IPS DF 4.7 (cell line): ENCODE results near the gene MAST4.

Source experiments
- DNase-seq: peaks from one replicate; pipeline ENCODE4 v3.0.0-alpha.2; 2013; ENCODE audit warnings: low spot score; ENCODE audit errors: extremely low read depth

Gene MAST4

DNA sequence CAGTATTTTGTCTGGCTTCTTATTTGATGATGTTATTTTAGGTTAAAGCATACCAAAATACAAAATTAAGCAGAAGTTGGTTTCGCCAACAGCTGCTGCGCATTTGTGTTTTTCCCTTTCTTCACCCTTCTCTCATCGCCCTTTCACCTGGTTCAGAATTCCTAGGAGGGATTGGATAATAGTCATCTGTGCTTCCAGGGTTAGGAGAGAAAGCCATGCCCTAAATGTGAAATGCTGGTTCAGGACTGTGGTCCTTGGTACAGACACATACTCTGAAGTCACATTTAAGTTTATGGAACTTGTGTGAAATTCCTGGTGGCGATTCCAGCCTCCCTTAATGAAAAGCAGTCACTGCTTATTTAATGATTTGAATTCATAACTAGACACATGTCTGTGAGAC lies 7.7 kb downstream of the MAST4 start:
- no peak for DNase-seq

DNA sequence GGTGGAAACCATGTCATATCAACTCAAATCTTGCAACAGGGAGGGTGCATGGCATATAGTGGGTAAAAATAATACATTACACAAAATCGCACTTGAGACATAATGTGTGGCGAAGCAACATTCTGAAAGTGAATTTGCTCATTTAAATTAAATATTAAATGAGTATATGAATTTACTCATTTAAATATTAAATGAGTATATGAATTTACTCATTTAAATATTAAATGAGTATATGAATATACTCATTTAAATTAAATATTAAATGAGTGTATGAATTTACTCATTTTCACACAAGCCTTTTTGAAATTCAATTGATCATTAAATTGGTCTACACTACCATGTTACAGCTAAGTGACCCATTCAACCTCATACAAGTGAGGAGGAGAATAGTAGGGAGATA lies 10.5 kb downstream of the MAST4 start:
- no peak for DNase-seq

DNA sequence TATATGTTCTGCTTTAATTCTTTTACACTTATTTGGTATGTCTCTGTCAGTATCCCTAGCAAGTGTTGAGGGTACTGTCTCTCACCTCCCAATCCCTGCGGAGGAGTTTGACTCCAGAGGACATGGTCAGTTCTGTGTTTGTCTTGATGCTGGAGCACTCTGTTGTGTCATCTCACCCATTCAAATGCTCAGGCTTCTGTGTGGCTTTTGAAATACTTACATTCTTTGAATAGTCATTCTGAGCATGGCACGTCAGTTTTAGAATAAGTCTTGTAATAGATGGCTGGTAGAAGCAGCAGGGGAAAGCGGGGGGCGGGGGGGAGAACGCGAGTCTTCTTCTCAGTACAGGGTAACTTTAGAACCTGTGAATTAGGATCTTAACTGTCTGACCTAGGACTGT lies 12.3 kb downstream of the MAST4 start:
- DNase-seq: no peak

DNA sequence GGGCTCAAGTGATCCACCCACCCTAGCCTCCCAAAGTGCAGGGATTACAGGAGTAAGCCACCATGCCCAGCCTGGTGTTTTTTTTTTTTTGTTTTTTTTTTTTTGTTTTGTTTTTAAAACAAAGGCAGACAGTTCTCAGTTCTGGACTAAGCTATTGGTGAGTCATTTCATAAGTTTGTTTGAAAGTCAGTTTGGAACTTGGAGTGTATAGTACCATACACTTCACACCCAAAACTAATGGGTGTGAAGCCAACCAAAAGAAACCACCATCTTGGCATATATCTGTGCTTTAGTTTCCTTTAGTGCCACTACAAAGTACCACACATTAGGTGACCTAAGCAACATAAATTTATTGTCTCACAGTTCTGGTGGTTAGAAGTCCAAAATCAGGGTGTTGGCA lies 13.4 kb downstream of the MAST4 start:
- DNase-seq: no peak

DNA sequence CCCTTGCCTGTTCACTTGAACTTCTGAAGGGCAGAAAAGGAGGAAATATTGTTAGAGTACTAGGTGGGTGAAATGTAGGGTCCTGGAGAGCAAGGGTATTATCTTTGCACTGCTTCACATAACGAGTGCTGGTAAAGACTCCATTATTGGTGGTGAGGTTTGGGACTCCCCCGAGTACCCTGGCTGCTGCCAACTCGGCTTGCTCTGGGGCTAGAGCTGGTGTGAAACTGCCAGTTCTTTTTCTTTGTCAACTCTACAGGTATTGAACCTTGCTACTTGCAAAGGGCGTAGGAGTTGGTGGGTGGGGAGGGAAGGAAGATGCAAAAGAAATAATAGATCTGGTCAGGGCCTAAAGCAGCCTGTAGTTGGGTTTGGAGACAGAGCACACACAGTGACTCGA lies 16.0 kb downstream of the MAST4 start:
- DNase-seq: no peak

DNA sequence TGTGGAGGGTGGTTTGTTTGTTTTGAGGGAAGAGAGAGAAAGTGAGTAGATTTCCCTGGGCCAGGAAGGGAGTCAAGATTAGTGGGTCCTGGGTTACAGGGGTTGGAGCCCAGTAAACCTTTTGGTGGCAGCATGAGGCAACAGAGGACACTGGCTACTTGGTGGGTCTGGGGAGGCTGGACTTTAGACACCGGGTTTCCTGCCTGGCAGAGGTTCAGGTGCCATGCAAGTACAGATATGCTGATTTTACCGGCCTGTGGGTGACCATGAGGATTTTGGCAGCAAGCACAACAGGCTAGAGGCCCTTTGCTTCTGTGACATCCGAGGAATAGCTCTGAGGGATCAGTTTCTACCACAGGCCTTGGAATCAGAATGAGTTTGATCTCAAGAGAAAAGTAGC lies 18.9 kb downstream of the MAST4 start:
- no peak for DNase-seq

DNA sequence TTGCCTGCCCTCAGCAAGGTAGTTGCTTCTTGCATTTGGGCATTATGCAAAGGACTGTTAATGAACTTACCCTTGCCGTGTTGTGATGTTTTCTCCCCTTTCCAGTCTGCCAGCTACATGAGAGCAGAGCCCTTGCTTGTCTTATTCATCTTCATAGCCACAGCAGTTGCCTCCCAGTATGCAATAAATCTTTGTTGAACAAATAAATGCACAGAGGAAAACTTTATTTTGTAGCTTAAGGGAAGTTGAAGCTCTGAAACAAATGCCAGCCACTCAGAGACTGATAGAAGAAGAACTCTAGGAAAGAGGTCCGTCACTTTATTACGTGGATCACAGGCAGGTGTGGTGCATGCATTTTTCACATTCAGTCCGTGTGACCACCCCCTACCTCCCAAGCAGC lies 19.7 kb downstream of the MAST4 start:
- no peak for DNase-seq

DNA sequence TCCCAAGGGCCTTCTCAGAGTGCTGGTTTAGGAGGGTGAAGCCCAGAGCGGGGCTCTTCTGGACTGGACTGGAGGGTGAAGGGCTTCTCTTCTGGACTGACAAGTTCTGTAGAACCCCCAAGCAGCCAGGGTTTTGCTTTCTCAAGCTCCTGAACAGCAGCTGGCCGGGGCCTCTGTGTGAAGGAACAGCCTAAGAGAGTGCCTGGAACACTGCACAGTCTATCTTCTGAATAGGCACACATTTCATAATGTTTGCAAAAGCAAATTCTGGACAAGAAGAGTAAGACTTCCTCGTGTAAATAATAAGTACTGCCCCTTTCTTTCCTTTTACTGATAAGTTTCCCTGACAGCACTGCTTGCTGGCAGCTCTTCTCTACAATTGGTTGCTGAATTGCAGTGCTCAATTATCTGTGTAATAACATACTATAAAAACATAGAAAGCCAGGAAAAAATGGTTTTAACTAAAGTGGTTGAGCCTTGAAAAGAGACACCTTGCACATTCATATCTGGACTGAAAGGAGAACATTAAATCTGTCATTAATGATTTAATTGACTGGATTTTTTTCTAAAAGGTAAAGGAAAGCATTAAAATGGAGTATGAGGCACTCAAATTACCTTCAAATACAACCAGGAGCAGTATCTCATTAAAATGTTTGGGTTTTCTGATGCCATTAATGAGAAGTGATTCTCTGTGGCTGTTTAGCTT lies 20.5 kb downstream of the MAST4 start:
- no peak for DNase-seq

DNA sequence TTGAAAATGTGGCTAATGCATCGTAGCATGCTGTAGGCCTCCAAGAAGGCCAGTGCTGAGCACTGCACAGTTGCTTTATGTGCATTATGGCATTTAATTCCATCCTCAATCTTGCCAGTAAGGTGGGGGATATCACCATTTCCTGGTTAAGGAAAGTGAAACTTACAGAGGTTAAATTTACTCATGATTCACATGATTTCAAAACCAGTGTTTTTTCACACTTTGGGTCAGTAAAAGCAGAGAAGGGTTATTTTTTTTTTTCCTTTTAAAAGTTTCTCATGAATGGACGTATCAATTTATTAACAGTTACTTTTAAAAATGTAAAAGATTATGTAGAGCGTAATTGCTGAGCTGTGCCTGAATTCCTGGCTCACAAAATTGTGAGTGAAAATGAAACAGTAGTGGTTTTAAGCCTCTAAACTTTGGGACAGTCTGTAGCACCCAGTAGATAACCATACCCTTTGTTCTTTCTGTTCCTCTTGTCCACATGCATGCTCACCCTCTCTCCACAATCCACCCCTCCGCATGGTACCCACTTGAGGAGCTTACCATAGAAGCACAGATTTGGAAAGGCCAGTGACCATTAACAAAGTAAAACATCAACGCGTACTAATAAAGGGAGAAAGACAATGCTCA lies 21.2 kb downstream of the MAST4 start:
- no peak for DNase-seq

DNA sequence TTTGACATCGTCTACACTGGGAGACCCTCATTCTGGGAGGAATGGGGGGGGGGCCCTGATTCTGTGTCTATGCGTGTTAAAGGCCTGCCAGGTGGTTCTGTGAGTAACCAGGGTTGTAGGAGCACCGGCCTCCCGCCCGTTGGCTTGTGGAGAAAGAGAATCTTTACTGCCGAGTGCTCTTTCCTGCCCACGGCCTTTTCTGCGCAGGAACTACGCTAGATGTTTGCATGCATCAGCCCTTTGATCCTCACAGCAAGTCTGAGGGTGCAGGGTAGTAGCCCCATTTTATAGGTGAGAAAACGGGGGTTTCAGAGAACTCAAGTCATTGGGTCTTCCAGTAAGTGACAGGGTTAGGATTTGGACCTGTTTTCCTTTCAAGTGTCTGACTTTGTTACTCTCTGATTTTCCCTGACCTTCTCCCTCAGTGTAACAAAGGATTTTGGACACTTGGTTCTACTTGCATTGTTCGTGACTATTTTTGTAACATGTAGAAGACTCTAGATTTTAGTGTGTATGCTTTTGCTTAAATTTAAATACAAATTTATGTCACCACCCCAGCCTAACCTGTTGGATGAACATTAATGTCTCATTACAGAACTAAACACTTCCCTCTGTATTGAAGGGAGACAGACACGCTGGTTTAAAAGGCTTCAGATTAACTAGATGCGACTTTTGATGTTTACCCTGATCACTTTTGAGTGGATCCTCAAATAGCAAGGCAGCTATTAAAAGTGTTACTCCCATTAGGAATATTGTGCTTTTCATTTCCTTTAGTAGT lies 22.0 kb downstream of the MAST4 start:
- DNase-seq: no peak

DNA sequence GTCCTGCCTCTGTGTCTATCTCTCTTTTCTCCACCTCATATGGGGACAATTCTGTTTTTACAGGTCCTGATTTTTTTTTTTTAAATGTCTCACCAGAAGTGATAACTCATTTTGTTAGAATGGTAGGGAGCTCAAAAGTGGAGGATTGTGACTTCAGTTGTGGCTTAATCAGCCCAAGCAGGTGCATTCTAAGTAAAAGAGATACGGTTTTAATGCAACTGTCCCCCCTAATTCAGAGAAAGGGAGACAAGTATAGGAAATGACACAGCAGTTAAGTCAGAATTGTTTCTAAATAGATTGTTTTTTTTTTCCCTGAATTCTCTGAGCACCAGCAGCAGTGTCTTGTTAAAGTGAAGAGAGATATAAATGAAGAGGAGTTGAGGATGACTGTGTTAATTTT lies 24.5 kb downstream of the MAST4 start:
- DNase-seq: no peak

DNA sequence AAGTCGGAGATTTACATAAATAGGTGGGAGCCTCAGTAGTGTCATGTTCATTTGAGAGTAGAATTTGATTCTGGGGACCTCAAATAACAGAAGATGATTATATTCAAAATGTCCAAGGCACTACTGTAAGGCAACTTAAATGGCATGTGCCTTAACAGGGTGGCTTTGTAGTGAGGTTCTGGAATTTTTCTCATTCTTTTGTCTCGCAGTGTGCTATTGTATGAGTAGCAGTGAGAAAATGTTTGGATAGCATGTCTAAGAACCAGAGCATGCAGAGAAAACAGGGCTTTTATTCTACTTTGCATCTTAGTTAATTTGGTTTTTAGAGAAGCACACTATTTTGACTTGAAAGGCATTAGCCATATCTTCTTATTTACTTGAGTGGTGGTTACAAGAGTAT lies 25.0 kb downstream of the MAST4 start:
- DNase-seq: no peak

DNA sequence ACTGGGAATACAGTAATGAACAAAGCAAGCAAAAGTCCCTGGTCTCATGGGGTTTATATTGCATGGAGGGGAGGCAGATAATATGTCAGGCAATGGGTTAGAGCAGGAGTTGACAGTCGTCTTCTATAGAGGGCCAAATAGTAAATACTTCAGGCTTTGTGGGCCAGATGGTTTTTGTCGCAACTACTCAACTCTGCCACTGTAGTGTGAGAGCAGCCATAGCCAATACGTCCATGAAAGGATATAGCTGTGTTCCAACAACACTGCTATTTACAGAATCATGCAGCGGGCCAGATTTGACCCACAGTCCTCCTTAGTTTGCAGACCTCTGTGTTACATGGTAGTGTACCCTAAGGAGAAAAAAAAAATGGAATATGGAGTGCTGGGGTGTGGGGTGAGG lies 25.5 kb downstream of the MAST4 start:
- no peak for DNase-seq

DNA sequence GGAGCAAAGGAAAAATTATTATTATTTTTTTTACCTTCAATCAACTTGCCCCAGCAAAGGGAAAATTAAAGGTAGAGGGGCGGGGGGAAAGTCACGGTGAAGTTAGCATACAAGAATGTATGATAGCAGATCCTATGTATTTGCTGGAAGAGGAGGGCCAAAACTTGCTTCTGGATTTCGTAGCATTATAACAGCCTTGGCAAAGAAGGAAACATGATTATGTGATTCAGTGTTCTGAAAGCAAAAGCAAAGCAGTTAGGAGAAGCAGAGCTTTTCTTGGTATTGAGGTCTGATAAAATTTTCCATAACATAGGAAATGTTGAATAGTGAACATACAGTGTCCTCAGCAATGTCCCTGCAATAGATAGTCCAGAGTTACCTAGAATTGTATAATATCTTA lies 32.4 kb downstream of the MAST4 start:
- no peak for DNase-seq

DNA sequence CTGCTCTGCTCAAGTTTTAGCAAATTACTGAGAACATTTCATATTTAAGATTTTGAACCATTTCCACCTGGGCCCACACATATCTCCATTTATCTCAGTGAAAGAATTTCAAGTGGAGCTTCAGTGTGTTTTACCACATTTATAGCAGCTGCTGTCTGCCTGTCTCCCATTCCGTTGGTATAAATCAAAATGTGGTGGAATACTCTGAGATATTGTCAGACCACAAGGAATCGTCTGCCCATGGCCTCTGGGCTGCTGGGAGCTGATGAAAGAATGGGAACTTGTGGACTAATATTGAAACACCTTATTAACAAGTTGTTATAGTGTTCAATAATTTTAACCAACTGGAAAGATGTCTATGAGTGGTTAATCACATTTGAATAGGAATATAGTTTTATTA lies 33.3 kb downstream of the MAST4 start:
- DNase-seq: no peak

DNA sequence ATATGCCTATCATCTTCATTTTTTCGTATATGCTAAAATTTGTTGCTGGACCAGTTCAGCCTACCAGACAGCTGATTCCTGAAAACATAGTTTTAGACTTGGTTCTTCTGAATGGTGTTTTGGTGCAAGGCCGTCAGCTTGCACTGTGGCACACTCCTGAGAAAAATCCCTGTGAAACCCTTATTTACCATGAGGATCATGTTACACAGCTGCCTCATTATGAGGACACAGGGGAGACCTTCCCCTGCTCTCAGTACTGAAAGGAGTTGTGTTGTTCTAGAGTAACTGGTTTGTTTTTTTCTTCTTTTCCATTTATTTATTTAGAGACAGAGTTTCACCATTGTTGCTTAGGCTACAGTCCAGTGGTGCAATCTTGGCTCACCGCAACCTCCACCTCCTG lies 37.6 kb downstream of the MAST4 start:
- no peak for DNase-seq

DNA sequence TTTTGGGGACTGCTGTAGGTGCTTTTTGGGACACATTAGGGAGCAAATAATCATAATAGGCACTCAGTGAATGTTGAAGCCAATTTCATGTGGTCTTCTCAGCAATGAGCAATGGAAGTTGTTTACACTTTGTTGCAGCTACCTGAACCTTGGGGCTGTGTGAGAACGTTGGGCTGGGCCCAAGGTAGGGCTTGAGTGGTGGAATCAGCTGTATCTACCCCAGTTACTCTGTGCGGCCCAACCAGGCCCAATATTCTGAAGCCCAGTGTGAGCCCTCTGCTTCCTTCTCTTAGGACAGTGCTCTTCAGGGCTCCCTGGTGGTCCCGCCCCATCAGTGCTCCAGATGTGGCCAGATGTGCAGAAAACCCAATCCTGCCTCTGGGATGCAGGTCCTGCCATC lies 38.4 kb downstream of the MAST4 start:
- no peak for DNase-seq

DNA sequence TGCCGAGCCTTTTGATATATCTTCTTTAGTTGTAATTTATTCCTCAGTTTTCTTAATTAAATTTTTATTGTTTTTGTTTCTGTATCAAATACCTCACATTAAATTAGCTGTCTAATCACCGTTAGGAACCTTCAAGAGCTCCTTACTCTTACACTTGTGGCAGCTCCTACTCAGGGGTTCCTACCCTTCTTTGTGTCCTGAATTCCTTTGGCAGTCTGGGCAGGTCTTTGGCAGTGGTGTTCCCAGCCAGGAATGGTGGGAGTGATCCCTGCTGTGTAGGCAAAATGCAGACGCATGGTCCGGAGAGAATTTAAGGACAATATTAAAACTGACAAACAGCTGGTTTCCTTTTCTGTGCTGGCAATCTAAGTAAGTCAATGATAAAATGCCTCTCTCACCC lies 41.8 kb downstream of the MAST4 start:
- DNase-seq: no peak

DNA sequence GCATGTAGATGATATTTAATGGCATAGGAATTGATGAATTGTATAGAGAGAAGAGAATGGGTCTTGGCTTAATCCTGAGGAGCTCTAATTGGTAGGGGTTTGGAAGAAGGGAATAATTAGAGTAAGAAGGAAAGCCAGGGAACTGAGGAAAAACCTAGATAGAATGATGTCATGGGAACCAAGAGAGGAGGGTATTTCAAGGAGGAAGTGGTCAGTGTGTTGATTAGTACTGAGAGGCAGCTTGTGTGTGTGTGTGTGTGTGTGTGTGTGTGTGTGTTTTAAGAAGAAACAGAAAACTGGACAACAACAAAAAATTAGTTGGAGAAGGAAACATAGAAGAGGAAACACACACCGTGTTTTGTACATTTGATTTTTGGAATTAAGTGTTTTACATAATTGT lies 42.8 kb downstream of the MAST4 start:
- DNase-seq: no peak

DNA sequence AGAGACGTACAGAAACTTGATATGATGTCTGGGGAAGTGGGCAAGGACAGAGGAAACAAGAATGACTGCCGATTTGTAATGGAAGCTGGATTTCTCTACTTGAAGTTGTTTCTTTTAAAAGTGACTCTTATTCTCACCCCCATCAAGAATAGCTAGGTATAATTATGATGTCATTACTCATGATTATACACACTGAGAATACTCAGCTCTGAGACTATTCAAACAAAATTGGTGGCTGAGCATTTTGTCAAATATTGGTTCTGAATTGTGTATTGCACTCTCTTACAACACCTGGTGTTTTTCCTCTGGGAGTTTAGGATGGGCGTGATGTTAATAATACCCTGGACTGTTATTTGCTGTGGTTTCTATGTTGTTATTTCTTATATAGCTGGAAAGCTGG lies 46.3 kb downstream of the MAST4 start:
- no peak for DNase-seq

DNA sequence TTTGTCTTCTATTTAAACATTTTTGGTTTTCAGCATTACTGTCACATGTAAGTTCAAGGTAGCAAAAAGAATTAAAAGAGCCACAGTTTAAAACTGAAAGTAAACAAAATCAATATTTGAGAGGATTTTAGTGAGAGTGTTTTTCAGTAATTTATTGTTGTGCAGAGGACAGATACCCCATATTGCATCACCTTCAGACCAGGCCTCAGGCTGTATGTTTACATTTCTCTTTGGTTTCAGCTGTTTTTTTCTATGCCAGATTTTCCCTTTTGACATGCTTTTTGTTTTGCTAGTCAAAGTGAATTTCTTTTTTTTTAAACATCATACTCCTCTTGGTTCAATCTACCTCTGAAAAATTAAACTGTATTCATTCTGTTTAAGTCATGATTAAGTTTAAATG lies 47.2 kb downstream of the MAST4 start:
- DNase-seq: no peak

DNA sequence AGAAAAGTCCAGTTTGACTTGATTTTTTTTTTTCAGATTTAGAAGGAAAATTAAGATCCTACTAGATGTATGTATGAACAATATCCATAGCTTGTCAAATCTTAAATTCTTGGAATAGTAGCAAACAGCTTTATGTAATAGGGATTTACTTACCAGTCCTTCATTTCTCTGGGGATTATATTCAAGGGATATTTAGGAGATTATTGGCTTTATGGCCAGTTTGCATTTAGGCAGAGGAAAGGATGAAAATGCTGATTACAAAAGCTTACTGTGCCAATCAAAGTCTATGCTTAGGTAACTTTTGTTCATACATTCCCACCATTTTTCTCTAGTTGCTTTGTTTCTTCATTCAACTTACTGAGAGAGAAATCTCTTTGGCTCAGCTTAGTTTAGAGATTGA lies 47.9 kb downstream of the MAST4 start:
- DNase-seq: no peak

DNA sequence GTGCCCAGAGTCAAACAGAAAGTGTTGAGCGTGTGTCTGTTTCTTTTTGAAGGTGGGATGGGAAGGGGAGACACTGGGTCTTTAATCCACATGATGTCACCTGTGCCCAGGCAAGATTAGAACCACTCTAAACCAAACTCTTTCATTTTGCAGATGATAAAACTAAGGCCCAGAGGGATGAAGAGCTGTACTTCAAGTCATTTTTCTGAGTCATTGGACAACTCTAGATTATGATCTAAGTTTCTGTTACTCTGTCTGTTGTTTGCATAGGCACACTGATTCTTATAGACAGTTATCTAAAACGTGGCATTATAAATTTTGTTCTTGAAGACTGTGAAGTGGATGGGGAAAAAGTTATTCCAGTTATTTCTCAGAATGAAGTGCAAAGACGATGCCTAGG lies 48.8 kb downstream of the MAST4 start:
- no peak for DNase-seq
